DOHH2 (cell line): ENCODE measurements around the gene FBXO34.

ENCODE experiments used
- H3F3A ChIP-seq: fragments of 200-600 bp; sonication (generic), shearing (Covaris generic); 2 replicates; pipeline ENCODE4 v1.6.0; 2016; ENCODE audit warnings: antibody characterized with exemption, mild to moderate bottlenecking; ENCODE audit not compliant: control insufficient read depth, insufficient read depth
- H3K27ac ChIP-seq: fragments of 200-600 bp; sonication (generic); 2 replicates; pipeline ENCODE4 v1.5.1; 2014; ENCODE audit warnings: low read depth, mild to moderate bottlenecking, low read length, moderate library complexity
- H3K27me3 ChIP-seq: fragments of 200-600 bp; sonication (generic); 2 replicates; pipeline ENCODE4 v1.6.1; 2014; ENCODE audit warnings: mild to moderate bottlenecking, low read length, mixed read lengths; ENCODE audit not compliant: control insufficient read depth
- H3K36me3 ChIP-seq: fragments of 200-600 bp; sonication (generic); 2 replicates; pipeline ENCODE4 v1.6.1; 2014; ENCODE audit warnings: mild to moderate bottlenecking, low read length, moderate library complexity, mixed read lengths; ENCODE audit not compliant: control insufficient read depth
- H3K4me1 ChIP-seq: fragments of 200-600 bp; sonication (generic); 2 replicates; pipeline ENCODE4 v1.6.1; 2014; ENCODE audit warnings: mild to moderate bottlenecking, low read length, mixed read lengths; ENCODE audit not compliant: control insufficient read depth
- H3K4me2 ChIP-seq: fragments of 200-600 bp; sonication (generic); 2 replicates; pipeline ENCODE4 v1.6.0; 2014; ENCODE audit warnings: mild to moderate bottlenecking, low read length, moderate library complexity
- H3K4me3 ChIP-seq: fragments of 200-600 bp; sonication (generic); 2 replicates; pipeline ENCODE4 v1.5.1; 2014; ENCODE audit warnings: mild to moderate bottlenecking, low read length, mixed read lengths
- H3K79me2 ChIP-seq: fragments of 200-600 bp; sonication (generic); 2 replicates; pipeline ENCODE4 v1.6.1; 2014; ENCODE audit warnings: mild to moderate bottlenecking, low read length, mixed read lengths; ENCODE audit not compliant: control insufficient read depth
- H3K9me2 ChIP-seq: fragments of 200-600 bp; sonication (generic); replicated peaks from 2 replicates; pipeline ENCODE4 v1.6.1; 2014; ENCODE audit warnings: mild to moderate bottlenecking, low read length, mixed read lengths; ENCODE audit not compliant: control insufficient read depth
- H3K9me3 ChIP-seq: fragments of 200-600 bp; sonication (generic); 2 replicates; pipeline ENCODE4 v1.6.1; 2014; ENCODE audit warnings: antibody characterized with exemption, low read length, mixed read lengths; ENCODE audit not compliant: control insufficient read depth, insufficient read depth
- H4K20me1 ChIP-seq: fragments of 200-600 bp; sonication (generic); 2 replicates; pipeline ENCODE4 v1.6.0; 2014; ENCODE audit warnings: low read depth, mild to moderate bottlenecking, antibody characterized with exemption, low read length, moderate library complexity; ENCODE audit not compliant: control insufficient read depth, insufficient read depth
- EZH2phosphoT487 ChIP-seq: fragments of 200-600 bp; sonication (generic); IDR thresholded peaks from 2 replicates; pipeline ENCODE4 v1.6.1; 2017; ENCODE audit warnings: borderline replicate concordance, mild to moderate bottlenecking, antibody characterized with exemption, low read length, moderate library complexity, mixed read lengths
- TF ChIP-seq, protein P1 (sequence below): fragments of 200-600 bp; sonication (generic); IDR thresholded peaks from one replicate; pipeline ENCODE4 v1.5.1; 2014; ENCODE audit warnings: antibody characterized with exemption, mild to moderate bottlenecking, low read depth, low read length; ENCODE audit not compliant: poor library complexity, severe bottlenecking

Gene FBXO34

DNA sequence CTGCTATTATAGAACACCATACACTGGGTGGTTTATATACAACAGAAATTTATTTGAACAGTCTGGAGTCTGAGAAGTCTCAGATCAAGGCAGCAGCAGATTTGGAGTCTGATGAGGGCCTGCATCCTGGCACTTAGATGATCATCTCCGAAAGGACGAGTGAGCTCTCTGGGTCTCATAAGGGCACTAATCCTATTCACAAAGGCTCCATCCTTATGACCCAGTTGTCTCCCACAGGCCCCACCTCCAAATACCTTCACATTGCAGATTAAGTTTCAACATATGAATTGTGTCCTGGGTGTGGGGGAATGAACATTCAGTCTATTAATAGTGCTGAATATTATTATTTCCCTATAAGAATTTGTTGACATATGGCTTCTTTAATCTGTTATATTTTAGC is 53.6 kb downstream of the FBXO34 start:
- H3K4me1 ChIP-seq, result peaks cover 20% of the 10 kb centered on the region
- peaks cover 11% of the 10 kb centered on the region for H4K20me1 ChIP-seq
- no peak overlapping the region for H3K4me3 ChIP-seq
- H3K79me2 ChIP-seq, result peaks cover 46% of the 10 kb centered on the region
- H3K9me2 ChIP-seq, result no peaks in the 10 kb centered on the region
- TF ChIP-seq, protein P1, sequence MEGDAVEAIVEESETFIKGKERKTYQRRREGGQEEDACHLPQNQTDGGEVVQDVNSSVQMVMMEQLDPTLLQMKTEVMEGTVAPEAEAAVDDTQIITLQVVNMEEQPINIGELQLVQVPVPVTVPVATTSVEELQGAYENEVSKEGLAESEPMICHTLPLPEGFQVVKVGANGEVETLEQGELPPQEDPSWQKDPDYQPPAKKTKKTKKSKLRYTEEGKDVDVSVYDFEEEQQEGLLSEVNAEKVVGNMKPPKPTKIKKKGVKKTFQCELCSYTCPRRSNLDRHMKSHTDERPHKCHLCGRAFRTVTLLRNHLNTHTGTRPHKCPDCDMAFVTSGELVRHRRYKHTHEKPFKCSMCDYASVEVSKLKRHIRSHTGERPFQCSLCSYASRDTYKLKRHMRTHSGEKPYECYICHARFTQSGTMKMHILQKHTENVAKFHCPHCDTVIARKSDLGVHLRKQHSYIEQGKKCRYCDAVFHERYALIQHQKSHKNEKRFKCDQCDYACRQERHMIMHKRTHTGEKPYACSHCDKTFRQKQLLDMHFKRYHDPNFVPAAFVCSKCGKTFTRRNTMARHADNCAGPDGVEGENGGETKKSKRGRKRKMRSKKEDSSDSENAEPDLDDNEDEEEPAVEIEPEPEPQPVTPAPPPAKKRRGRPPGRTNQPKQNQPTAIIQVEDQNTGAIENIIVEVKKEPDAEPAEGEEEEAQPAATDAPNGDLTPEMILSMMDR, result no peak
- TF ChIP-seq EZH2phosphoT487, result no peak
- no peak overlapping the region for H3K27ac ChIP-seq
- no peaks in the 10 kb centered on the region for H3K9me3 ChIP-seq
- no peaks in the 10 kb centered on the region for H3K27me3 ChIP-seq
- H3F3A ChIP-seq, result peaks cover 10% of the 10 kb centered on the region
- H3K36me3 ChIP-seq, result no peaks in the 10 kb centered on the region
- H3K4me2 ChIP-seq, result no peak overlapping the region

DNA sequence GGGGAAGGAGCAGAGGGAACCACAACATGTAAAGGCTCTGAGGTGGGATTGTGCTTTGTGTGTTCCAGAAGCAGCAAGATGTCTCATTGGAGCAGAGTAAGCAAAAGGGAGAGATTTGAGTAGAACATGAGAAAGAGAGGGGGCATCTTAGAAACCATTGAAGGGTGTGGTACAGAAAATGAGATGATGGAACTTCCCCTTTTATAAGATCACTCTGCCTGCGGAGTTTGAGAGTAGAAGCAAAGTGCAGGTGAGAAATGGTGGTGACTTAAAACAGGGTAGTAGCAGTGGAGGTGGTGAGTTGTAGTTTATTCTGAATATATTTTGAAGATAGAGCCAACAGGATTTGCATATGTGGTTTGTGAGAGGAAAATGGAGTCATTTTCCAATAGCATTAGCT is 56.0 kb downstream of the FBXO34 start:
- H3K9me3 ChIP-seq, result no peaks in the 10 kb centered on the region
- peak overlapping the region; percentile 28; the same call in 1 of the 2 replicates for H3K4me2 ChIP-seq
- H3F3A ChIP-seq, result peaks cover 10% of the 10 kb centered on the region
- TF ChIP-seq EZH2phosphoT487, result no peak
- TF ChIP-seq, protein P1, result no peak
- H3K27me3 ChIP-seq, result no peaks in the 10 kb centered on the region
- H3K9me2 ChIP-seq, result no peaks in the 10 kb centered on the region
- no peak overlapping the region for H3K4me3 ChIP-seq
- peaks cover 11% of the 10 kb centered on the region for H4K20me1 ChIP-seq
- peaks cover 60% of the 10 kb centered on the region for H3K79me2 ChIP-seq
- no peaks in the 10 kb centered on the region for H3K36me3 ChIP-seq
- peaks cover 20% of the 10 kb centered on the region for H3K4me1 ChIP-seq
- no peak overlapping the region for H3K27ac ChIP-seq

DNA sequence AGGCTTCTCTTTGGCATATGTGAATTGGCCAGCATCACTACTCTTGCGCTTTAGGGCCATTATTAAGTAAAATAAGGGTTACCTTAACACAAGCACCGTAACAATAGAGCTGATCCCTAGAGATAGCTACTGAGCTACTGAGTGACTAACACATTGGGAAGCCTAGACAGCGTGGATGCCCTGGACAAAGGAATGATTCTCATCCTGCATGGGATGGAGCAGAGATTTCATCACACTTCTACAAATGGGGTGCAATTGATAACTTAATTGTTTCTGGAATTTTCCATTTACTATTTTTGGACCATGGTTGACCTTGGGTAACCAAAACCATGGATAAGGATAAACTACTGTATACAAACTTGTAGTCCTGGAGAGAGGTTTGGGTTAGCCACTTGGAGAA is 57.1 kb downstream of the FBXO34 start:
- Histone ChIP-seq H3K36me3 (no peaks in the 10 kb centered on the region), H3K9me2 (no peaks in the 10 kb centered on the region), H3F3A (peaks cover 10% of the 10 kb centered on the region), H4K20me1 (peaks cover 11% of the 10 kb centered on the region), H3K4me1 (peaks cover 20% of the 10 kb centered on the region), H3K9me3 (no peaks in the 10 kb centered on the region), H3K79me2 (peaks cover 68% of the 10 kb centered on the region), H3K27ac (no peak overlapping the region), H3K27me3 (no peaks in the 10 kb centered on the region), H3K4me2 (no peak overlapping the region), H3K4me3 (no peak overlapping the region)
- TF ChIP-seq EZH2phosphoT487, result no peak
- TF ChIP-seq, protein P1, result no peak
